Measurements from ENCODE around the gene LGALS14.

The LGALS14 gene

GRCh38 chr19:39746836-39747529 is 42.7 kb downstream of the LGALS14 start:
- no peak for DNase-seq (ENCODE audit: low spot score)

GRCh38 chr19:39749981-39750380 is 45.7 kb downstream of the LGALS14 start:
- DNase-seq (ENCODE audit: low spot score): no peak

- DNase-seq (ENCODE audit: low spot score): no peak
Observed at GRCh38 chr19:39752390-39752789, 48.1 kb downstream of the LGALS14 start.

GRCh38 chr19:39752795-39753194 is 48.5 kb downstream of the LGALS14 start:
- no peak for DNase-seq (ENCODE audit: low spot score)

- no peak for DNase-seq (ENCODE audit: low spot score)
Observed at GRCh38 chr19:39754544-39754943, 50.3 kb downstream of the LGALS14 start.

GRCh38 chr19:39754971-39755370 is 50.7 kb downstream of the LGALS14 start:
- no peak for DNase-seq (ENCODE audit: low spot score)

Small RNAs within 50 kb of the gene (small RNA-seq; reads per million reads assigned to genes)
- 0 reads per million in 2 experiments for gene RPS29P27
